ENCODE results near the gene KHSRP. TPM values are rescaled to one million over a fixed set of nuclear protein-coding genes. Genes with fewer than 3 reads are reported as not detected.

KHSRP gene
- total RNA-seq, 1 experiment from 2014 or later: 288 TPM

DNA sequence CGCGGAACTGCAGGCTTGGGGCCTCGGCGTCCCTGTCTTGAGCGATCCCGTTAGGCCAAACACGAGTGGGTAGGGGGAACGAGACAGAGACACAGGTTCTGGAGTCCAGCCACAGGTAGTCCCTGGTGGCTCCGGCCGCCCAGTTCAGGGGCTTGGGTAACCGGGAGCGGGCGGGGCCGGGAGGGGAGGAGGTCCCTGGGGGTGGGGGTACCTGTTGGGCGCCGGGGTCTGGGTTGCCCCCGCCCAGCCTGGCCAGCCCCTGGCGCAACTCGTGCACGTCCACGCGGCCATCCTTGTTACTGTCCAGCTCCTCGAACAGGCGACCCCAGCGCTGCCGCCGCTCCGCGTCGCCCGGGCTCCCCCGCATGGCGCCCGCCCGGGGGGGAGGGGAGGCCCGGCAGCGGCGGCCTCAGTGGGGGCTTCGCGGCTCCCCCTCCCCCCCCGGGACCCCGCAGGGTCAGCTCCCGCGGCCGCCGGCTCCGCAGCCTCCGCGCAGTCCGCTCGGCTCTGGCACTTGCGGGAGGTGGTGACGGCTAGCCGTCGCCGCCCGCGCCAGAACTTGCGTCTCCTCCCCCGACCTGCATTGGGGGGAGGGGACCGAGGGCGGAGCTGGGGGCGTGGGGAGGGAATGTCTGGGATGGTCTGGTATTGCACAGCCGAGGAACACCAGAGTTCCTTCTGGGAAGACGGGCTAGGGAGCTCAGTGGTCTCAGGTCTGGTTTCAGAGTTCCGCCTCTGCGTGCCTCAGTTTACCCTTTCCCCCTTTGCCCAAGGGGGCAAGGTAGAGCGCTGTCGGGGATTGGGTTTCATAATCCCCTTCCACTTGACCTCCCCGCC is 34.9 kb upstream of the KHSRP start, which contains the start of gene SLC25A23:
Gene SLC25A23 (minus strand): TSS at position 531 of the 837 bp plus-strand sequence. CDS start 164 bp downstream, at position 367.
- peaks cover 7% of the 10 kb centered on the region; the same call in 1 of the 2 replicates for H3F3A ChIP-seq (ENCODE audit: insufficient read depth, low read depth)
- no peaks in the 10 kb centered on the region for H3K9me2 ChIP-seq (ENCODE audit: insufficient read depth)
- intact Hi-C loops (cut with micrococcal nuclease; ENCODE audit: unreplicated experiment): loop anchor here (5.0 kb wide), 3 partner anchors 37 to 403 kb away; partner anchors contain the start of genes GPR108, KHSRP and TRIP10
- no TSS peak for BruUV-seq (replicated peaks)
- TF ChIP-seq EZH2 (IDR thresholded peaks at IDR 0.05; ENCODE audit: low read depth) (no peak), CTCF (conservative IDR thresholded peaks at IDR 0.05) (no peak)
- H3K27ac ChIP-seq: peak within 1 kb of the TSS; percentile 88
- DNase-seq: peak in 1 of 2 experiments; percentile 77
- H3K4me1 ChIP-seq (replicated peaks; ENCODE audit: insufficient read depth): no peaks in the 10 kb centered on the region
- peak within 1 kb of the TSS; percentile 77 for H3K4me2 ChIP-seq
- ChIA-PET POLR2A (ENCODE audit: unreplicated experiment) (interaction anchor here (0.6 to 0.7 kb wide), 3 partner anchors 71 to 1955 kb away, joined by 3 to 6 read pairs (median 3); partner anchors contain the start of gene TNFSF9), CTCF (no interaction called here)
- no peaks in the 10 kb centered on the region for H3K36me3 ChIP-seq (ENCODE audit: low read depth)
- no peaks in the 10 kb centered on the region for H3K27me3 ChIP-seq (ENCODE audit: insufficient read depth, low read depth)
- H3K4me3 ChIP-seq: peak within 1 kb of the TSS; percentile 68
- H4K20me1 ChIP-seq (ENCODE audit: insufficient read depth): no peaks in the 10 kb centered on the region
- peaks cover 1% of the 10 kb centered on the region; the same call in 1 of the 2 replicates for H3K79me2 ChIP-seq (ENCODE audit: low read depth)
- H2AFZ ChIP-seq: peak within 1 kb of the TSS; percentile 90
- no peaks in the 10 kb centered on the region for H3K9me3 ChIP-seq (ENCODE audit: insufficient read depth, low read depth)

- Histone ChIP-seq H3K79me2 (ENCODE audit: low read depth) (no peaks in the 10 kb centered on the region), H3K4me2 (peak overlapping the region; percentile 77), H3F3A (ENCODE audit: insufficient read depth, low read depth) (peaks cover 6% of the 10 kb centered on the region; the same call in 1 of the 2 replicates), H3K36me3 (ENCODE audit: low read depth) (no peaks in the 10 kb centered on the region), H3K9me3 (ENCODE audit: insufficient read depth, low read depth) (no peaks in the 10 kb centered on the region), H3K4me3 (peak overlapping the region; percentile 68), H3K4me1 (replicated peaks; ENCODE audit: insufficient read depth) (no peaks in the 10 kb centered on the region), H2AFZ (peak overlapping the region; percentile 48; the same call in 1 of the 2 replicates), H3K27ac (no peak overlapping the region), H4K20me1 (ENCODE audit: insufficient read depth) (no peaks in the 10 kb centered on the region), H3K27me3 (ENCODE audit: insufficient read depth, low read depth) (no peaks in the 10 kb centered on the region), H3K9me2 (ENCODE audit: insufficient read depth) (no peaks in the 10 kb centered on the region)
- intact Hi-C loops (cut with micrococcal nuclease; ENCODE audit: unreplicated experiment): no loop called here
- no peak for TF ChIP-seq CTCF (conservative IDR thresholded peaks at IDR 0.05)
- TF ChIP-seq EZH2 (IDR thresholded peaks at IDR 0.05; ENCODE audit: low read depth): no peak
- CTCF ChIA-PET: no interaction called here
- no peak for DNase-seq
- TSS peak; percentile 41 for BruUV-seq (replicated peaks)
- POLR2A ChIA-PET (ENCODE audit: unreplicated experiment): interaction anchor here (0.6 kb wide), 2 partner anchors 922 to 1956 kb away, joined by 3 to 6 read pairs; no protein-coding TSS in a partner anchor
These were observed 34.2 kb upstream of the KHSRP start for GRCh38 chr19:6458695-6459261.

GRCh38 chr19:6457958-6458694 is 33.5 kb upstream of the KHSRP start:
- Histone ChIP-seq H4K20me1 (ENCODE audit: insufficient read depth) (no peaks in the 10 kb centered on the region), H3K79me2 (ENCODE audit: low read depth) (no peaks in the 10 kb centered on the region), H2AFZ (no peak overlapping the region), H3K27ac (no peak overlapping the region), H3K4me3 (peak overlapping the region; percentile 68; the same call in 1 of the 2 replicates), H3K4me2 (peak overlapping the region; percentile 77), H3K9me3 (ENCODE audit: insufficient read depth, low read depth) (no peaks in the 10 kb centered on the region), H3F3A (ENCODE audit: insufficient read depth, low read depth) (no peaks in the 10 kb centered on the region), H3K9me2 (ENCODE audit: insufficient read depth) (no peaks in the 10 kb centered on the region), H3K4me1 (replicated peaks; ENCODE audit: insufficient read depth) (no peaks in the 10 kb centered on the region), H3K27me3 (ENCODE audit: insufficient read depth, low read depth) (no peaks in the 10 kb centered on the region), H3K36me3 (ENCODE audit: low read depth) (no peaks in the 10 kb centered on the region)
- DNase-seq: no peak
- TF ChIP-seq EZH2 (IDR thresholded peaks at IDR 0.05; ENCODE audit: low read depth): no peak
- no peak for TF ChIP-seq CTCF (conservative IDR thresholded peaks at IDR 0.05)
- BruUV-seq (replicated peaks): no TSS peak
- ChIA-PET POLR2A (ENCODE audit: unreplicated experiment) (interaction anchor here (0.6 kb wide), 1 partner anchor 921 kb away, joined by 3 read pairs; no protein-coding TSS in a partner anchor), CTCF (no interaction called here)
- intact Hi-C loops (cut with micrococcal nuclease; ENCODE audit: unreplicated experiment): no loop called here
